Ureter (tissue), 1 donor: Measurements from ENCODE around the gene EXOC5. TPM values are rescaled to one million over a fixed set of nuclear protein-coding genes. Genes with fewer than 3 reads are reported as not detected.

Experiments used
- DNase-seq: peaks from one replicate; pipeline ENCODE4 v3.0.0-alpha.2; 2020; ENCODE audit warnings: low spot score
- total RNA-seq: library from RNA; stranded (reverse); gene quantifications from one replicate; pipeline ENCODE4 v1.2.4, GENCODE V29; 2023
- donor health status: DM: yes; HTN: yes; CAD: no.

The EXOC5 gene, protein sequence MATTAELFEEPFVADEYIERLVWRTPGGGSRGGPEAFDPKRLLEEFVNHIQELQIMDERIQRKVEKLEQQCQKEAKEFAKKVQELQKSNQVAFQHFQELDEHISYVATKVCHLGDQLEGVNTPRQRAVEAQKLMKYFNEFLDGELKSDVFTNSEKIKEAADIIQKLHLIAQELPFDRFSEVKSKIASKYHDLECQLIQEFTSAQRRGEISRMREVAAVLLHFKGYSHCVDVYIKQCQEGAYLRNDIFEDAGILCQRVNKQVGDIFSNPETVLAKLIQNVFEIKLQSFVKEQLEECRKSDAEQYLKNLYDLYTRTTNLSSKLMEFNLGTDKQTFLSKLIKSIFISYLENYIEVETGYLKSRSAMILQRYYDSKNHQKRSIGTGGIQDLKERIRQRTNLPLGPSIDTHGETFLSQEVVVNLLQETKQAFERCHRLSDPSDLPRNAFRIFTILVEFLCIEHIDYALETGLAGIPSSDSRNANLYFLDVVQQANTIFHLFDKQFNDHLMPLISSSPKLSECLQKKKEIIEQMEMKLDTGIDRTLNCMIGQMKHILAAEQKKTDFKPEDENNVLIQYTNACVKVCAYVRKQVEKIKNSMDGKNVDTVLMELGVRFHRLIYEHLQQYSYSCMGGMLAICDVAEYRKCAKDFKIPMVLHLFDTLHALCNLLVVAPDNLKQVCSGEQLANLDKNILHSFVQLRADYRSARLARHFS
- total RNA-seq = 63.2 TPM

DNA sequence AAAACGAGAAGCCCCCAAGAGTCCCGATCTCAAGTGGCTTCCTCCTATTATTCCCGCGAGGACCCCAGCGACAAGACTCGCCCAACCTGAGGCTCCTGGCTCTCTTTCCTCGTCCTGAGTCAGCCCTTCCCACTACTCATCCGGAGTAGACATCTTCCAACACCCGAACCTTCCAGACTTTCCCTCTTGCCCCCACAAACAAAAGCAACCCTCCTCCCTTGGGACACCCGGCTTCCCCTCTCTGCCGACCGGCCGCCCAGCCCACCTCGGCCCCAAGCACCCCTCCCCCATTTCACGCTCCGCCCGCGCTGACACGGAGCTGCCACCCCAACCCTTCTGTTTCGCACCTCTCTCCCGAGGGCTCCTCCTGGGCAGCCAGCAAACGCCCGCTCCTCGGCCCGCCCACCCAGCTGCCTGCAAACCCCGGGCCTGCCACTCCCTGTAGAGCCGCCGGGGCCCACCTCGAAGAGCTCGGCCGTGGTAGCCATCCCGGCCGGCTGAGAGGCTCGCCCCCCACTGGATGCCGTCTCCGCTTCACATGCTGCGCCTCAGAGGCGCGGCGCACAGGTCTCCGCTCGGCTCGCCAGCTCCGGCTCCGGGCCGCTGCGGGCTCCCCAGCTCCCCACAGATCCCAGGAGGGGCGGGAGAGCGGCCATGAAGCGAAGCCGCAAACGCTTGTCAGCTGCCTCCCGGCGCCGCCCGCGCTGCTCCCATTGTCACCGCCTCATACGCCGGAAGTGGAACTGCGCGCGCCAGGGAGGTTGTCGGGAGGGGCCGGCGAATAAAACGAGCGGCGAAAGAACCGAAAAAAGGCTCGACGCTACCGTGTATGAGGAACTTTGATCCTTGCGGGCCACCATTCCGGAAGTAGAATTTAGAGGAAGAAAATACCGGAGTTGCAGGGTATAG, at the start of gene EXOC5, which contains the start of gene AP5M1:
EXOC5 (minus strand) TSS at position 745 of the 909 bp plus-strand sequence; CDS start at position 488, 257 bp downstream.
AP5M1 (plus strand) TSS at position 811 of the 909 bp plus-strand sequence. CDS start 344 bp downstream, outside the sequence.
- DNase-seq = peak; percentile 93

DNA sequence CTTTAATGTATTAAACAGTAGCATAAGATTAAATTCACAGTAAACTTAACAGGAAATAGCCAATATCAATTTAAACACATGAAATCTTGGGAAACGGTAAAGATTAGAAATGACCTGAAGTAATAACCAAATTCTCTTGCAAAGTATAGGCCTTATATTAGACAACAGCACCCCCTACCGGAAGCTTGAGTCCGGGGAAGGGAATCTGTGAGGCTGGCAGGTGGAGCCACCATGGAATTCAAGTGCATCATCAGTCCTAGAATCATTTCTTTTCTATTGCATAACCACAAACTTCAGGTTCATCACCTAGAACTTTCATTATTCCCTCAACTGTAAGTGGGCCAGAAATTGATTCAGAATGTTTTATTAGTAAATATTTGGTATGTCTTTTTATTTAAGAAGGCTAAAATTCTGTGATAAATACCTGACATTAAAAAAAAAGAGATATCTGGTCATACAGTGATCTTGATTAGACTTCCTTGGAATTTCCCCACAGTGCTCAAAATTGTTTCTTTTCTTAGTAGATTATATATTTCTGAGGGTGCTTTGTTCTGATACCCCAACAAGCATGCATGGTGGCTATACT, 48.6 kb upstream of the EXOC5 start:
- peak; percentile 80 for DNase-seq

DNA sequence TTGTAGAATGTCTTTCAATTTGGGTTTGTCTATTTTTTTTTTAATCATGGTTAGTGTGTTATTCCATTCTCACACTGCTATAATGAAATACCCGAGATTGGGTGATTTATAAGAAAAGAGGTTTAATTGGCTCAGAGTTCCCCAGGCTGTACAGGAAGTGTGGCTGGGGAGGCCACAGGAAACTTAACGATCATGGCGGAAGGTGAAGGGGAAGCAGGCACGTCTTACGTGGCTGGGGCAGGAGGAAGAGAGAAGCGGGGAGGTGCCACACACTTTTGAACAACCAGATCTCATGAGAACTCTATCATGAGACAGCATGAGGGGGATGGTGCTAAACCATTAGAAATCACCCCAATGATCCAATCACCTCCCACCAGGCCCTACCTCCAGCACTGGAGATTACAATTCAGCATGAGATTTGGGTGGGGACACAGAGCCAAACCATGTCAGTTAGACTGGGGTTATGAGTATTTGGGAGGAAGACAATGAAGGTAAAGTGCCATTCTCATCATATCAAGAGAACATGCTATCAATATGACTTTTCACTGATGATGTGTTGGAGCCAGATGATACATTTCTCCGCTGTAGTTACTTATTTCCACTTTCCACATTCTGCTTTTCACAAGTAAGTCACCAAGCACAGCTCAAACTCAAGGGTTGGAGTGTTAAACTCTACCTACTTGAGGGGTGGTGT, 45.8 kb upstream of the EXOC5 start:
- no peak for DNase-seq

DNA sequence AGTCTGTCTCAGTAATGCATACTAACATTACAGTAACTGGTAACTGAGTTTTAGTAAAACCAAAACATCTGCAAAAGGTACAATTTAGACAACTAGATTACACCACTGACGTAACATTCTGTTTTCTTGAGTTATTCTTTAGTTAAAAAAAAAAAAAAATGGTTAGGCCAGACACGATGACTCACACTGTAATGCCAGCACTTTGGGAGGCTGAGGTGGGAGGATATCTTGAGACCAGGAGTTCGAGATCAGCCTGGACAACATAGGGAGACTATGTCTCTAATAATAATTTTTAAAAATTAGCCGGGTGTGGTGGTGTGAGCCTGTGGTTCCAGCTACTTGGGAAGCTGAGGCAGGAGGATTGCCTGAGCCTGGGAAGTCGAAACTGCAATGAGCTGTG, 34.2 kb upstream of the EXOC5 start:
- DNase-seq = no peak

DNA sequence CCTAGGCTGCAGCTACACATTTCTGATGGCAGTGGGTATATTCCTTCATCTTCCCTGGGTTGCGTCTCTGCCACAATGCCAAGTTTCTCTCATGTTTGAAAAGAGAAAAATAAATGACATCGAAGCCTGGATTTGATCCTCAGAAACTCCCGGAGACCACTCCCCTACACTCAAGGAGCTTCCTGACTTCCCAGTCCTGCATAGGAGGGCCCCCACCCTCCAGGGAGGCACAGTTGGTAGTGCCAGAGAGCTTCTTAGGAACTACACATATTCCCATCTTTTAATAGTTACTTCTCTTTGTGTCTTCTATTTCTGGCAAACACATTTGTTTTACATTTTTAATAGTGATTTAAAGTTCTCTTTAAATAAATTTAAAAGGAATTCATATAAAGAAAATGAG, 30.8 kb upstream of the EXOC5 start:
- DNase-seq = no peak

DNA sequence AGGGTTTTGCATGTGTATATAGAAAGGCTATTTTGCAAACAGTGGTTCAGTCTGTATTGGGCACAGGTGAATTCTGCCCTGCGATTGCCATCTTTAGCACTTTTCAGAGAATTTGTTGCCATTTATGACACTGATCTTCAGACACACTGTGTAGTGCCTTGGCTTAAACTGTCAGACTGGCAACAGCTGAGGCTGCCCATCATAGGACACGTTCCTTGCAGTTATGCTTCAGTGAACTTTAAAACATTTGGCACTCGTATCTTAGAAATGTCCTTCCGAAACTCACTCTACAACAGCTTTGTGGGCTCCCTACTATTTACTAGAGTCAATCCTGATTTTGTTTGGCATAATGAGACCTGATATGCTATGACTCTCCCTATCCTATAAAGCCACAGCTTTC, 29.1 kb upstream of the EXOC5 start:
- DNase-seq = no peak

DNA sequence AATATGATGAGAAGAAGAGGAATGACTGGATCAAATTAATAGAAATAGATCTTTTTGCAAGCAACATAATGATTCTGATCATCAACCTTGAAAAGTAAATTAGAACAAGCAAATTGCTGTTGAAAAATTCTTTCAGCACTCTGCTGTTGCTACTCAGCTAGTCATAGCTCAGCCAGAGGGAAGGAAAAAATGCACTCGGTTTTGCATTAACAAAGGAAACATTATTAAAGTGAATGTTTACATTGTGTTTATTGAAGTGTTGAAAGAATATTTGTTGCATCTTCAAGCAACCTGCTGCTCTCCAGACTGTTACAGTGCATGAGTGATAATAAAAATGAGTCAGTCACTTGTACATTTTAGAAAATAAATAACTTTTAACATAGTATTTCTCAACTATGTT, 26.5 kb upstream of the EXOC5 start:
- DNase-seq = no peak

DNA sequence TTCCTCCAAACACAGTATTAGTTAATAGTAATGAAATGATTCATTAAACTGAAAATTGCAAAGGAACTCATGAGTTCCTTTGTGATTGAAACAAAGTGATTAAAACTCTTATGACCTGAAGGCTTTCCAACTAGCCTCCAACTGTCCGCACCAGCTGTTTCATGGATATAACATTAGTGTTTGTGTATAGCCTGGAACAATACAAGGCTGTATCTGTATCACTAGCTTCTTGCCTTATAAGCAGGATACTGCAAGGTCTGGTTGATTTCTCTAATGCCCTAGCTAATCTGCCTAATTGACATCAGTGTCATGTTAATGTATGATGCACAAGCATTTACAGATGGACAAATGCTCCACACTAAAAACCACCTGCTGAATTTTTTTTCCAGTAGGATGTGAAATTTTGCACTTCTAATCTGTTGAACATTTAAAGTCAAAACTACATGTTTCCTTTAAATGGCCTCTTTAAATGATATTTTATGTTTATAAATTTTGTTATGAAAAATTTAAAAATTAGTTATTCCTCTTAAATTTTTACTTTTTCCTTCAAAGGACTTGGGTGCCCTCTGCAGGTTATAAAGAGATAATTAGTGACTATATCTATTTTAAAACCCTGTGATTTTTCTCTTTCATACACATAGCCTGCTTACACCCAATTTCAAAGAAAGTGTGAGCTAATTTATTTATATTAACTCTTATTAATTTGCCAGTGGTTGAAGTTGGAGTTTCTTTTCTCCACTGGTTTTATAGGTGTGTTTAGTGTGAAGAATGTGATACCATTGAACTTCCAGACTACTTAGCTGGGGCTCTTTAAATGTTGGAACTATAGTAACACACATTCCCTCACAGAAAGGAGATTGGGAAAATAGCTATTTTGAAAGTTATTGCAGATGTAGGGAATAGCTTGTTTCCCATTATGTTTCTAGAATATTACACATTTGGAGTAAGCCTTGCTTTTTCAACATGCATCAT, 25.4 kb upstream of the EXOC5 start:
- no peak for DNase-seq

DNA sequence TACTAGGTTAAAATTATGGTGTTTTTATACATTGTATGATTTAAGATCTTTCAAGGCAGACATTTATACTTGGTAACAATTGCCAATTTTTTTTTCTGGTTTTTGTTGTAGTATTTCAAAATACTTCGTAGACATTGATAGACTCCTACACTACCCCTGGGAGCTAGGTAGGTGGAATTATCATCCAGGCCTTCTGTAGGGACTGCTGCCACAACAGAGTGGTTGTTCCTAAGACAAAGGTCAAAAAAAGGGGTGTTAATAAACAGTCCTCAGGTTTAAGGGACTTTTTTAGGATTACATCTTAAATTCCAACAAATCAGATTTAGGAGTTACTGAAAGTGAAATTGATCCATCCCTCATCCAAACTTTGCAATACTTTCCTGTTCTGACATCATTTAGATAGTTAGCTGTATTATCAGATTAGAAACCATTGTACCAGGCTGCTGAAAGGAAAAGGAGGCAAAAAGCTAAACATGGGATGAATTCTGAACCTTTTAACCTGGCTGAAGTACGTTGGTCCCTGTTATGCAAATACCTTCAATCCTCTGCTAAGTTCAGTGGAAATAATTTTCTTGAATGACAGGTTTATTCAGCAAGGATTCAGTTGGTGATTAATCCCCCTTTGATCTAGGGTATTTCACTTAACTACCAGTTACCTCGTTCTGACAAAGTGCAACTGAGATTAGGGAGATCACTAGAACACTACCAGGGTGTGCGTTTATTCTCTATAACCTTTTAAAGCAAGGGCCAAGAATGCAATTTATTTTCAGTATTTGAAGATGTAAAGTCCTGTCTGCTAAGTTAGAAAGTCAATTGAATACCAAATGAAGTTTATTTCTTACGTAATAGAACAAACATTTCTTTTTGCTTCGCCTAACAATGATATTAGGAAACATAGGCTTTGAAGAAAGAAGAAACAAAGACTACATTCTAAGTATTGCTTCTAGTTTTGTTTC, 23.3 kb upstream of the EXOC5 start:
- DNase-seq = no peak

DNA sequence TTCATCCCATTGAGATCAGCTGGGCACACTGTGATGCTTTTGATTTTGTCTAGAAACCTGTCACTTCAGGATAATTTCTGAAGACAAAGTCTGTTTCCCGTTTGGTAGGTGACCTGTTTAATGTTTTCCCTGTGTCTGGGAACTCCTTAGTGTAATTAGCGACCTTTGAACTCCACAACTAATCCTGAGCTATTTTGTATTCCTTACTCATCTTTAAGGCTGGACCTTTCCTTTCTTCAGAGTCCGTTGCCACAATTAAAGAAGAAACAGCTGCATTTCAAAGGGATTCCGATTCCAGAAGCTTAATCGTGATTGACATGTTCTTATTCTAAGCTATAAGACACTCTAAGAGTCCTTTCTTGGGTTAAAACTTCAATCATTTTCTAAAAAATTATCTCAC, 22.0 kb upstream of the EXOC5 start:
- no peak for DNase-seq

DNA sequence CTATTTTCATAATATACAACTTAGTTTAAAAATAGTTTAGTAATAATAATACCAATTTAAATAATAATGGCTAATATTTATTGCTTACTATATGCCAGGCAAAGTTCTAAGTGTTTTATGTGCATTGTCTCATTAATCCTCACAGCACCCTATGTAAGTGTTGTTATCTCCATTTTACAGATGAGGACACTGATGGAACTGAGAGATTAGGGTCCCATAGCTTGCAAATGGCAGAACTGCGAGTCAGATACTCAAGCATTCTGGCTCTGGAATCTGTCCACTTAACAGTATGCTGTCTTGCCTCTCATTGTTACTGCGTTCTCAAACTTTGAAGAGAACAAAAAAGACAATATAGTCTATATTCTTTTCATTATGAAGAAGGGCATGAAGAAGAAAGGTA, 19.0 kb upstream of the EXOC5 start:
- no peak for DNase-seq

DNA sequence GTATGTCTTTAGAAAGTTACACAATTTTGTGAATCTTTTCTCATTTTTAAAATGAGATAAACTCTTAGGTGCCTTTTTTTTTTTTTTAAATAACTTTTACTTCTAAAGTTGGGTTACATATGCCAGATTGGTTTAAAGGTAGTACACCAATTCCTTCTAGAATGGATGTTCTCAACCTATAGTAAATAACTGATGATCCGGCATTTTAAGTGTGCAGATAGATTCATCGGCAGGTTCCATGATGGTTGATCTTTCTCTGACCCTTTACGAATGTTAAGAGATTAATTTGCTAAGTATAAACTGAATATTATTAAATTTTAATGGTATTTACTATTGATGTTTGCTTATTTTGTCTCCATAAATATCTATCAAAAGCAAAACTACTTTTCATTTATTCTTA, 8.4 kb upstream of the EXOC5 start:
- DNase-seq = no peak

DNA sequence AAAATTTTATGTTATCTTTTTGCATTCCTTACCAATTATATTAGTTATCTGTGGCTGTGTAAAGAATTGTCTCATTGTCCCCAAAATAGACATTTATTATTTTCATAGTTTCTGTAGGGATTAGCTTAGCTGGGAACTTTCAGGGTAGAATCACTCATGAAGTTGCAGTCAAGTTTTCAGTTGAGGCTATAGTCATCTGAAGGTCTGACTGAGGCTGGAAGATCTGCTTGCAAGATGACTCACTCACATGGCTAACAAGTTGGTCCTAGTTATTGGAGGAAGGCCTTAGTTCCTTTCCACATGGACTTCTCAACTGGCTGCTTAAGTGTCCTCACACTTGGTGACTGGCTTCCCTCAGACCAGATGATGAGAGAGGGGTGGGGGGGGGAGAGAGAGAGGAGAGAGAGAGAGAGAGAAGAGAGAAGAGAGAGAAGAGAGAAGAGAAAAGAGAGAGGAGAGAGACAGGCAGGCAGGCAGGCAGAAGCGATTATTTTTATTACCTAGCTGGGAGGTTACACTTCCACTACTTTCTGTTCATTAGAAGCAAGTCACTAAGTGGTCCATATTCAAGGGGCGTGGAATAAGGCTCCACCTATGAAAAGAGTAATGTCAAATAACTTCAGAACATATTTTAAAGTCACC, 6.4 kb upstream of the EXOC5 start:
- no peak for DNase-seq

DNA sequence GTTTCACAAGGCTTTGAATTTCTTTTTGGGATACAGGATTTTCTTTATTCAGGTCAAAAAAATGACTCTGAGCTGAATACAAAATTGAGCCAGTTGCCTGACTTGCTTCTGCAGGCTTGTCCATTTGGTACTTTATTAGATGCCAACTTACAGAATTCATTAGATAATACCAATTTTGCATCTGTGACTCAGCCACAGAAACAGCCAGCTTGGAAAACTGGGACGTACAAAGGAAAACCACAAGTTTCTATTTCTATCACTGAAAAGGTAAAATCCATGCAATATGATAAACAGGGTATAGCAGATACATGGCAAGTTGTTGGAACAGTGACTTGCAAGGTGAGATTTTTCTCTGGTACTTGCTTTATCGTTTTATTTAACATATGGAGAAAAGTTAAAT, 5.8 kb upstream of the EXOC5 start:
- DNase-seq = no peak

DNA sequence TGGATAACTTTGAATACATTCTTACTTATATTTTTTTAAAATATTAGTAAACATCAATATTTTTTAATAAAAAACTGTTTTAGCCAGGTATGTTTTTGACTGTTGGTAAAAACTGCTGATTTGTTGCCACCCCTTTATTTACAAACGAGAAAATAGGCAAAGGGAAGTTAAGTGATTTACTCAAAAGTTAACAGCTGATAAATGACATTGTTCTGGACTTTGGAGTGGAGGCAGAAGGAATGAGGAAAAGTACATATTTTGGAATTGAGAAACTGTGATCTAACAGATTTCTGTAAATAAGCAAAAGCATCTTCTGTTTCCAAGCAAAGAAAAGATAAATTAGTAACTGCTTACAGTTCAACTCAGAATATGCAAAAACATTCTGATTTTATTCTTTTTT, 4.5 kb upstream of the EXOC5 start:
- no peak for DNase-seq

DNA sequence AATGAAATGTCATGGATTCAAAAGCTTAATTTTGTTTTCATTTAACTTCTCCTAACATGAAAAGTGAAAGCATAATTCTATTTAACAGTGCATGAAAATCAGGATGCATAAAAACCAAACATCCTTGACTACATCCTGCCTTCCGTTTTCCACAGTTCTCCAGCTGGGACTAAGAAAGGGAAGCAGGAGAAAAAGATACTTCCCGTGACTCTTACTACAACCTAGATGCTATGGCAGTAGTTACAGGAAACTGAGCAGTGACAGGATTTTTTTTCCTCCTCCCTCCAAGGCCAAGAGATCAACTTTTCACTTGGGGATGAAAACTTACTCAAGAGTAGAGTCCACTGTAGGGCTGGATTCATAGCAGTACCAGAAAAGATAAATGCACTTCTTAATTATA, 2.6 kb downstream of the EXOC5 start:
- DNase-seq = no peak

DNA sequence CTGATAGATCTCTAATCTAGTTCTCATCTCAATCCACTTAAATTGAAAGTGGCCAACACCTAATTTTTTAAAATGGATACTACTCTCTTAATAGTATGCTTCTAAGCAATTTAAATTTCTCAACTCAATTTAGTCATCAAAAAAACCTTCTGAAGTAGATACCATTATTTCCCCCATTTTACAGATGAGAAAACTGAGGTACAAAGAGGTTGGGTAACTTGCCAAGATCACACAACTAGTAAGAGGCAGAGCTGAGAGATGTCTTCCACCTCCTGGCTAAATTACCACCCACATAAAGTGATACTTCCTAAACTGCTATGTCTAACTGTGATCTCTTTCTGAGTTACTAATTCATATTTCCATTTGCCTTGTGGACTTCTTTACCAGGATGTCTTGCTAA, 6.6 kb downstream of the EXOC5 start:
- no peak for DNase-seq

DNA sequence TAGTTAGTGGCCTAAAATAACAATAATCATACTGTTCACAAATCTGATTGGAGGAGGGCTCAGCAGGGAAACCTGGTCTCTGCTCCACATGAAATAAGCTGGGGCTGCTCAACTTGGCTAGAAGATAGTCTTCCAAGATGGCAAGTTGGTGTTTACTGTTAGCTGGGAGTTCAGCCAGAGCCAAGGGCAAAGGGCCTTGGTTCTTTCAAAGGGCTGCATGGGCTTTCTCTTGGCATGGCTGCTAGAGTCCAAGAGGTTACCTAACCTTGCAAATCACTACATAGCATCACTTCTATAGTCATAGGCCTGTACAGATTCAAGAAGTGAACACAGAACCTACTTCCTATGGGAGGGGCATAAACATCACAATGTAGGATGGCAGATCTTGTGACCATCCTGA, 7.1 kb downstream of the EXOC5 start:
- DNase-seq = no peak
